Epithelial cell of esophagus (primary cell): Measurements from ENCODE around the gene TENM3.

Experiments
- DNase-seq: peaks from one replicate; pipeline ENCODE4 v3.0.0; 2010; ENCODE audit warnings: low read depth
- H3K4me3 ChIP-seq: 2 replicates; pipeline ENCODE4 v1.5.1; 2011; ENCODE audit warnings: mild to moderate bottlenecking, low read length, control low read depth
- CTCF ChIP-seq: IDR thresholded peaks from 2 replicates; pipeline ENCODE4 v1.5.1; 2011; ENCODE audit warnings: low read depth, mild to moderate bottlenecking, low read length, control low read depth, inconsistent platforms; ENCODE audit not compliant: insufficient read depth; ENCODE audit errors: missing control alignments

TENM3 gene

GRCh38 chr4:182310316-182310715 lies 67.1 kb downstream of the TENM3 start:
- no peak for DNase-seq
- H3K4me3 ChIP-seq = no peak overlapping the region
- no peak for TF ChIP-seq CTCF

- no peak for DNase-seq
- TF ChIP-seq CTCF = no peak
- H3K4me3 ChIP-seq = no peak overlapping the region
Measured at GRCh38 chr4:182310962-182311361, 67.8 kb downstream of the TENM3 start.

GRCh38 chr4:182314537-182314936 lies 71.3 kb downstream of the TENM3 start:
- no peak for TF ChIP-seq CTCF
- H3K4me3 ChIP-seq = no peak overlapping the region
- no peak for DNase-seq

GRCh38 chr4:182318256-182318655 lies 75.1 kb downstream of the TENM3 start:
- H3K4me3 ChIP-seq = no peak overlapping the region
- TF ChIP-seq CTCF = no peak
- DNase-seq = peak; percentile 34

- DNase-seq = no peak
- H3K4me3 ChIP-seq = no peak overlapping the region
- TF ChIP-seq CTCF = no peak
Measured at GRCh38 chr4:182320092-182320491, 76.9 kb downstream of the TENM3 start.

- no peak for DNase-seq
- no peak for TF ChIP-seq CTCF
- H3K4me3 ChIP-seq = no peak overlapping the region
Measured at GRCh38 chr4:182320580-182320979, 77.4 kb downstream of the TENM3 start.

- no peak for TF ChIP-seq CTCF
- no peak for DNase-seq
Measured at GRCh38 chr4:182324282-182324681, 81.1 kb downstream of the TENM3 start.

More at GRCh38 chr4:182324282-182324681, 81.1 kb downstream of the TENM3 start:
- H3K4me3 ChIP-seq = no peak overlapping the region
